NT2/D1 (cell line): ENCODE measurements around the gene DHX9.

Experiments
- SUZ12 ChIP-seq: IDR thresholded peaks from 2 replicates; pipeline ENCODE4 v1.6.1; 2011; ENCODE audit not compliant: insufficient read length, insufficient read depth; ENCODE audit errors: extremely low read depth
- YY1 ChIP-seq: IDR thresholded peaks from 2 replicates; pipeline ENCODE4 v1.6.1; 2011; ENCODE audit not compliant: insufficient read length, insufficient read depth

GRCh38 chr1:182872881-182873280, 33.7 kb downstream of the DHX9 start:
- TF ChIP-seq YY1 (no peak), SUZ12 (no peak)
